Measurements from ENCODE around the gene C15orf62.
A peak's percentile ranks its signal among the peaks of the same experiment; 100 is the strongest.

The C15orf62 gene

DNA sequence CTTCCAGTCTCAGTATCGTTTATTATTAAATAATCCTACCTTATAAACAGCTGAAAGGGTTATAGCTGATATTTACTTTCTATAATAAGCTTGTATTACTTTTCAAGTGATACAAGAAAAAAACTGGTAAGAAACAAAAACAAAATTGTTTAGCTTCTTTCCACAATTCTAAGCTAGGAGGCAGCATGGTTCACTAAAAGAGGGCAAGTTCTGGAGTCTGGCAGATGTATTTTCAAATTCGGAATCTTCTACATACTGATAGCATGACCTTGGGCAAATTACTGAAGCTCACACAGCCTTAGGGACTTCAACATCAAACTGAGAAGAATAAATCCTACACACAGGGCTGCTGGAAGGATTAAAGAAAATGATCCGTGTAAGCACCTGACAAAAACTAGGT is 15.4 kb downstream of the C15orf62 start:
- no peak for DNase-seq

DNA sequence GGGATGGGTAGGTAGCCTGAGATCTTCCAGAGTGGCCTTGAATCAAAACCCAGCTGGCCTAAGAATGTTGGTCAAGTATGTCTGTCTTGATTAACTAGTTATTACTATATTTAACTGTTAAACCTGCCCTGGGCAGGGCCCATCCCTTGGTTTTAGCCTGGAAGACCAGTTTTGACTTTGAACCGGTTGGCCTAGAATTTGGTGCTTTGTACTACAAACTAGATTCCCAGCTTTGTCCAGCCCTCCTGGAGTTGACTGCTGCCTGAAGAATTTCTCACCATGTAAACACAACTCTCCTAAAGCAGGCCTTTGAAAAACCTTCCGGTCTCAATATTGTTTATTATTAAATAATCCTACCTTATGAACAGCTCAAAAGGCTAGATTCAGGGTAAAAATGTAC is 16.0 kb downstream of the C15orf62 start:
- no peak for DNase-seq

DNA sequence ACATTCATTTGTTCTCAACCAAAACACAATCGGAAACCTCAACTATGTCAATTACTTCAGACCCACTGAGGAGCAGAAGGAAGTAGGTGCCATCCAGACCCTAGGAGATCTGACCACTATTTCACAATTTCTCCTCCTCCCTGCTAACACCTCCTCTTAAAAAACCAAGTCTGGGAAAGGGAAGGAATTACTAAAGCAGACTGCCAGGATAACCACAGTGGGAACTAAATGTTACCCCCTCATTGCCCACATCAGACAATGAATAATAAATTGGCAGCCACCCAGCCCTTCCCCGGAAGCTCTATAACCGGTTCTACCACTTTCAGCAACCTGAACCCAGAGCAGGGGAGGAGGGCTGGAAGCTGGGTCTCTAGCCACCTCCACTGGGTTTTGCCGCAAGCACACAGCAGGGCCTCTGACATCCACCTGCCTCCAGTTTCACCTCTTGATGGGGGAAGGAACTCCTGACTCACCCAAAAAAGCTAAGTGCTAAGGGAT is 17.6 kb downstream of the C15orf62 start:
- DNase-seq: peak; percentile 50

DNA sequence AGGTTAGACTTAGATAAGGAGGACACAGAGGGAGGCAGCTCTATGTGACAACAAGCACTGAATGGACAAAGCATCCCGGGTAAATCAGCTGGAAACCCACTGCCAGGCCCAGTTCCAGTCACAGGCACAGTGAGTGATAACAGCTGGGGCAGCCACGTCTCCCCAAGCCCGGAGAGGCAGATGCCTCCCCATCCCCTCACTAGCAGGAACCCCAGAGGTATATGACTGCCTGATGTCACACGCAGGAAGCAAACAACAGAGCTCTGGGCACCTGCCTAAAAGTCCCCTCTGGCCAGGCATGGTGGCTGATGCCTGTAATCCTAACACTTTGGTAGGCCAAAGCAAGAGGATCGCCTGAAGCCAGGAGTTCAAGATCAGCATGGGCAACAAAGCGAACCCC is 18.2 kb downstream of the C15orf62 start:
- DNase-seq: no peak

DNA sequence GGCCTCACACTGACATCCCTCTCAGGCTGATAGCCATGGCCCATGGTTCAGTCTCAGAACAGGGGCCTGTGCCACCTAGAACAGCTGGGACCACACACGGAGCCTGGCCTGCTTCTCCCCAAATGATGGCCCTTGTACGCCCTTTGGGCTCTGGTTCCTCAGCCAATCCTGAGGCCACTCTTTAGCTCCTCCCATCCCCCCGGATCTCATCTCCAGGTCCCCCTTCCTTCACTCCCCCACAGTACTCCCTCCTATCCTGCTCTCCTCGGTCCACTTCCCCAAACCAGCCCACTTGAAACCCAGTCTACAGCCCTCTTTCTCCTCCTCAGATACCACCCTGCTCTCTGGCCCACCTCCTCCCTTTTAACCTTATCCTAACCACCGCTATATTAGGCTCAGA is 19.3 kb downstream of the C15orf62 start:
- no peak for DNase-seq

DNA sequence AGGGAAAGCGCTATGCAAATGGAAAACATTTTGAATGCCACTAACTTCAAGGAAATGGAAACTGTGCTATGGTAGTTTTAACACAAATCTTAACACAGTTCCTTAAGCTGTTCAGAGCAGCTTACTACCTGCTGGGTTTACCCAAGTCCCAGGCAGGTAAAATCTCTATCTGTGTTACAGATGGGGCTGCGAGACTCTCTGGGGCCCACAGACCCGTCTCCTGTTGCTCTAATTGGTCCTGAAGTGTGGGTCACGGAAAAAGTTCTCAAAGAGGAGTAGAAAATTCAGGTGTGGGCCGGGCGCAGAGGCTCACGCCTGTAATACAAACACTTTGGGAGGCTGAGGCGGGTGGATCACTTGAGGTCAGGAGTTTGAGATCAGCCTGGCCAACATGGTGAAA is 20.2 kb downstream of the C15orf62 start:
- no peak for DNase-seq

DNA sequence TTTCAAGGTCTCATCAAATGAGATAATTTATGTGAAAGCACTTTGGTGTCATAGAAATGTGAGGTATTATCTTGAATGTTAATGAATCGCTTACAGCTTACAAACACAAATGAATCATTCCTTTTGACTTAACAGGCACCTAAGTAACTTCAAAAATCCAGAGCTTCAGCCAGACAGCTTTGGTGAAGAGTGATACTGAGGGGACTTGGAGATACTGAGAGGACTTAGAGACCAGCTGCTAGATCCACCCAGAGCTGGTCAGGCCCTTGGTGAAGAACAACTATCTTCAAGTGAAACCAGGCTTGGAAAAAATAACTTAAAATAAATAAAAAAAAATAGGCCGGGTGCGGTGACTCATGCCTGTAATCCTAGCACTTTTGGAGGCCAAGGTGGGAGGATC is 20.9 kb downstream of the C15orf62 start:
- DNase-seq: no peak

DNA sequence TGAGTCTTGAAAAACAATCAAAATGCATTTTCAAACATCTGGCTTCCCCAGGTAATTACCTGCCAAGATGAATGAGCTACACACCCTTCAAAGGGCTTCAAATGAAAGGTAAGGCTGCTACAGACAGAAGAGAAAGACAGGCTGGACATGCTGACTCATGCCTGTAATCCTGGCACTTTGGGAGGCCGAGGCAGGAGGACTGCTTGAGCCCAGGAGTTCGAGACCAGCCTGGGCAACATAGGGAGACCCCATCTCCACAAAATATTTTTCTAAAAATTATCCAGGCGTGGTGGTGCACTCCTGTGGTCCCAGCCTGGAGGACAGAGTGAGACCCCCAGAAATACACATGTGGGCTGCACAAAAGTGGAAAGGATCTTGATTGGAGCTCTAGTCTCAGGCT is 22.6 kb downstream of the C15orf62 start:
- DNase-seq: no peak

DNA sequence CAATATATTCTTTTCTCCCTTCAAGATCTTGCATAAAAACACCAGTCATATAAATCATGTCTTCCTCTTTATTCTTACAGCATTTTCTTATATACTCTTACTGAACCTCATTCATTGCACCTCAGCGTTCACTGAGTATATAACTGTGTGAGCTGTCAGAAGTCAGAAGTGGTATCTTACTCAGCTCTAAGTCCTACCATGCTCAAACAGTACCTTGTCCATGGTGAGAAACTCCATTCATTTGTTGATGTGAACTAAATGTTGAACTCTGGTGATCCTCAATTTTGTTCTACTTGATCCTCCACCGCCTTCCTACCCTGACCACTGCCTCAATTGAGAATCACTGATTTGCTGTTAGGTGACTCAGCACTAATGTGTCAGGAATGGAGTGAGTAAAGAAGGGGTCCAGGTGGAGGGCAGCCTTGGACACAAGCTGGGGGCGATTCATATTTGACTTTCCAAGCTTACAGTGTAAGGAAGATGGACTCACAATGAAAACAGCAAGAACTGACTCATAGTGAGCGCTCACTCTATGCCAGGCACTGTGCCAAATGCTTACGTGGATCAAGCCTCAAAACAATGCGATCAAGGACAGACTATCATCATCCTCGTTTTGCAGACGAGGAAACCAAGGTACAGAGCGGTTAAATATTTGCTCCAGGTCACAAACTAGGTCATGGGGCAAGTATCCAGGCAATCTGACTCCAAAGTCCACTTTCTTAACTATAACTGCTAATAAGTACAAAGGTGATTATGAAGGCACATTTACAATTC is 23.6 kb downstream of the C15orf62 start:
- no peak for DNase-seq

DNA sequence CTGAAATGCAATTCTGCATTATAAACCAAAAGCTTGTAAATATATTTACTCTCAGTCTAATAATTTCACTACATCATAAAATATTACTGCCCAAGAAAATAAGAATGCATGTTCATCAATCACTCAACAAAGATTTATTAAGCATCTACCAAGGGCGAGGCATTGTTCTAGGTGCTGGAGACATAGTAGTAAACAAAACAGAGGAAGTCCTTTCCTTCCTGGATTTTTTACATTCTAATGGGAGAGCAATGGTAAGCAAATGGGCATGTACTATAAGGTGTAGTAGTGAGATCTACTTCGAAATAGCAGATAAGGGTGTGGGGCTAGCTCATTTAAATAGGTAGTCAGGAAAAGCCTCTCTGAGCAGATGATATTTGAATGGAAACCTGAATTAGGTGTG is 26.3 kb downstream of the C15orf62 start:
- no peak for DNase-seq

DNA sequence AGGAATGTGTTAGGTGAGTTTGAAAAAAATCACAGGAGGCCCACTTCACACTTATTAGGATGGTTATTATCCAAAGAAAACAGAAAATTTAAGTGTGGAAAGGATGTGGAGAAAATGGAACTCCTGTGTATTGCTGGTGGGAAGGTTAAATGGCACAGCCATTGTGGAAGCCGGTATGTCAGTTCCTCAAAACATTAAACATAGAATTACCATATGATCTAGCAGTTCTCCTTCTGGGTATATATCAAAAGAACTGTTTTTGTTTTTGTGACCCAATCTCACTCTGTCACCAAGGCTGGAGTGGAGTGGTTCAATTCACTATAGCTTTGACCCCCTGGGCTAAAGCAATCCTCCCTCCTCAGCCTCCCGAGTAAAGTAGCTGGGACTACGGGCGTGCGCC is 26.7 kb downstream of the C15orf62 start:
- no peak for DNase-seq

DNA sequence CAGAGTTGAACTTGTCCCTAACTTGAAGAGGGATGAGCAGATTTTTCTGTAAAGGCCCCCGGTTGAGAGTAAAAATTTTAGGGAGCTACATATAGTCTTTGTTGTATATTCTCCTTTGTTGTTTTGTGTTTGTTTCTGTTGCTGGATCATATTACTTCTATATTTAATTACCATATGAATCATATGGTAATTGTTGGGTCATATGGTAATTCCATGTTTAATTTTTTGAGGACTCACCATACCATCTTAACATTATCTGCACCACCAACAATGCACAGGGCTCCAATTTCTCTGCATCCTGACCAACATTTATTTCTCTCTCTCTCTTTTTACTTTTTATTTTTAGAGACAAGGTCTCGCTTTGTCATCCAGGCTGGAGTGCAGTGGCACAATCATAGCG is 29.7 kb downstream of the C15orf62 start:
- DNase-seq: no peak

DNA sequence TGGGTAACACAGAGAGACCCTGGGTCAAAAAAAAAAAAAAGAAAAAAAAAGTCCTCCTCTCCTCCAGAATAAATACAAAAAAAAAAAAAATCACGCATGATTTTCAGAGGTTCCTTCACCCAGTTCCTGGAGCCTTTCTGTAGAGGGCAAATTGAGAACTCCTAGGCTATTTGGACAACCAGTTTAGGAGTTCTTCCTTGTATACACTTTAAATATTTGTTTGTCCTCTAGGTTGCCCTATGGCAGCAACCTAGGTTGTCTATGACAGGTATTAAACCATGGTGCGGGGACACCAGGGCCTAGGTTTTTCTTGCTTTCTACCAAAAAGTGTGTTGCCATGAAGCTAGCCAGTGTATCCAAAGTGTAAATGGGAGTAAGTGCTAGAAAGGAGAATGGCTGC is 33.3 kb downstream of the C15orf62 start:
- no peak for DNase-seq

DNA sequence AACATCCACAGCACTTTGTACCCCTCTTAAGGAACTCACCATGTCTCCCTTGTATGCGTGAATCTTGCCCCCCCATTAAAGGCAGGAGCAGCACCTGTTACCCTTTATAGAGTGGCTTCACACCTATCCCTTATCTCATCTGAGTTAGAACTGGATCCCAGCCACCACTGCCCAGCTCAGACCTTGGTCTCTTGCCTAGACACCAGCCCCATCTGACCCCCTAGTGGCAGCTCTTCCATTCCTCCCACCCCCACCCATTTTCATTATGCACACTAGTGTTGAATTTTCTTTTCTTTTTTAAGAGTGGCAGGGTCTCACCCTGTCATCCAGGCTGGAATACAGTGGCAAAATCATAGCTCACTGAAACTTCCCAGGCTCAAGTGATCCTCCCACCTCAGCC is 33.9 kb downstream of the C15orf62 start:
- DNase-seq: no peak

DNA sequence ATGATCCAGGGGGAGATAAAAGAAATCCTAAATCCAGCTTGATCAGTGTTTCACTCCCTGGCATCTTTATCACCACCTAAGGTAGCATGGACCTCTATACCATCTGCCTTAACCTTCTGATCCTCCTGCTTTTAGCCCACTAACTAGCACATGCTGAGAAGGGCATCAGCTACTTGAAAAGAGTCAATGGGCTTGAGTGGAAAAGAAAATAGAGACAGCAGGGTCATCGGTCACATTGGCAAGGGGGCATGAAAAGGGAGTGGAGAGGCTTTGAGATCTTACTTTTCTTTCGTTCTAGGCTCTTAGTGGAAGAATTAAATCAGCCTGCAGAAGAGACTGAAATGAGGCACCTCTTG is 36.9 kb downstream of the C15orf62 start:
- no peak for DNase-seq

DNA sequence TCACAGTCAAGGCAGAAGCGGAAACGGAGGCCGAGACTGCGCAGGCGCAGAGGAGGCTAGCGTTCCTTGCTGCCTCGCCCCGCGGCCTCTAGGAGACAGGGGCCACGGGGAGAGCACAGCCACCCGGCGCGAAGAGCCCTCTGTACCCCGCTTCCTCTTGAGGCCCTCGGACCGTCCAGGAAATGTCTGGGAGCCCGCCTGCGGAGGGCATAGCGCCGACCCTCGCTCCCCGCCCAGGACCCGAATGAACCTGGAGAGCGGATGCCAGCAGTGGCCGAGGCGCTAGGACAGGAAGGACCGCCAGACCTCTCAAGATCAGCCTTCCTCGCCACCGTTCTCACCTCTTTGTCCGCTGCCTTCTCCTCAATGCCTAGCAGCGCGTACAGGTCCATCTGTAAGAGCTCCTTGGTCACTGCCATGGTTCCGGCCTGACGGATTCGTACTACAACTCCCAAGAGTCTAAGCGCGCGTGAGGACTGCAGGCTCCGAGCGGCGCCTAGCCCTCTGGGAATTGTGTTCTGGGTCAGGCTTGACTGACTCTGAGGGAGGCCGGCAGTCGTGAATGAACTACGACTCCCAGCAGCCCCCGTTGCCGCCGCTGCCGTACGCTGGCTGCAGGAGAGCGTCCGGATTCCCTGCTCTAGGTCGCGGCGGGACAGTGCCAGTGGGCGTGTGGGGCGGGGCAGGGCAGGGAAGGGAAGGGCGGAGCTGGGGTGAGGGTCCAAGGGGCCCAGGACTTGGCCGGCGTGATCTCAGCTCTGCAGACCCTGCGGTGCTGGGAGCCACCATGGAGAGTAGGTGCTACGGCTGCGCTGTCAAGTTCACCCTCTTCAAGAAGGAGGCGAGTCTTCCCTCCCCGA is 37.5 kb downstream of the C15orf62 start, which contains the start of the genes DNAJC17 and ZFYVE19:
DNAJC17 (minus strand) TSS at position 446 of the 860 bp plus-strand sequence; CDS start at position 419, 27 bp downstream.
ZFYVE19 (plus strand) TSS at position 62 of the 860 bp plus-strand sequence; CDS start at position 563, 501 bp downstream.
- peak; percentile 92 for DNase-seq

DNA sequence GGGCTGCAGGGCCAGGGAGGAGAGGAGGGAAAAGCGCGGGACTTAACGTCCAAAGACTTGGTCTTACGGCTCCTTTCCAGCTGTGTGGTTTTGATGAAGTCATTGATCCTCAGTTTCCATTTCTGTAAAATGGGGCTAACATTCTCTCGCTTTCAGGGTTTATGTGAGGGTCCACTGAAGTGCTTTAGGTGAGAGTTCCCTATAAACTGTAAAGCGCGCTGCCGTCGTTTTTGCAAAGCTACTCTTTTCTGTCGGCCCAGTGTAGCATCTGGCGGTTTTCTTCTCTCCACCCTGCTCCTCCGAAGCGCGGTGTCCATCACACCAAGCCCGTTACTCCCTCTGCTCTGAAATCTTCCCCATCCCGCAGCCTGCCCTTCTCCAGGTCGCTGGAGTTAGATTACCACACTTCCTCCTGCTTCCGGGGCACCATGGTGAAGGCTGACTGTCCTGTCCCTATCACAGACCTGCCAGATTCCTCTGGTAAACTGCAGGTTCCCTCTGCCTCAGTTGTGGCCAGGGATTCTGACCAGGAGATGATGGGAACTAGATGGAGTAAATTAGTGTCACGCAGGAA is 38.2 kb downstream of the C15orf62 start:
- no peak for DNase-seq

DNA sequence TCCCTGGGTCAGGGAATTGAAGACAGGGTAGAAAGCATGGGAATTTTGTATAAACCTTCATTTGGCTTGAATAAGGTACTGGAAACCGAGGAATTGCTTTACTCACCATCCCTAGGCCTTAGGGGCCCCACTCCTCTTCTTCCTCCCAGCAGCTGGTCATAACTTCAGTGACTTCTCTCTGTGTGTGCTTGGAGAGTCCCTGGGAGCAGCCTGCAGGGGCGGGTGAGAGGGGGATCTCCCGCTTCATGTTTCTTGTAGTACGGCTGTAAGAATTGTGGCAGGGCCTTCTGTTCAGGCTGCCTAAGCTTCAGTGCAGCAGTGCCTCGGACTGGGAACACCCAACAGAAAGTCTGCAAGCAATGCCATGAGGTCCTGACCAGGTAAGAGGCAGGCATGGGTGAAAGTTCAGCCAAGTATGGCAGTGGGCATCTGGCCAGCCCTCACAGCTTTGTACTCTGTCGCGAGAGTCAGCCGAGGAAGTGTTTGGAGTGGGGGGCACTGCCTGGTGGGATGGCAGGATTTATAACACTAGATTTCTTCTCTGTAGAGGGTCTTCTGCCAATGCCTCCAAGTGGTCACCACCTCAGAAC is 39.2 kb downstream of the C15orf62 start:
- no peak for DNase-seq

DNA sequence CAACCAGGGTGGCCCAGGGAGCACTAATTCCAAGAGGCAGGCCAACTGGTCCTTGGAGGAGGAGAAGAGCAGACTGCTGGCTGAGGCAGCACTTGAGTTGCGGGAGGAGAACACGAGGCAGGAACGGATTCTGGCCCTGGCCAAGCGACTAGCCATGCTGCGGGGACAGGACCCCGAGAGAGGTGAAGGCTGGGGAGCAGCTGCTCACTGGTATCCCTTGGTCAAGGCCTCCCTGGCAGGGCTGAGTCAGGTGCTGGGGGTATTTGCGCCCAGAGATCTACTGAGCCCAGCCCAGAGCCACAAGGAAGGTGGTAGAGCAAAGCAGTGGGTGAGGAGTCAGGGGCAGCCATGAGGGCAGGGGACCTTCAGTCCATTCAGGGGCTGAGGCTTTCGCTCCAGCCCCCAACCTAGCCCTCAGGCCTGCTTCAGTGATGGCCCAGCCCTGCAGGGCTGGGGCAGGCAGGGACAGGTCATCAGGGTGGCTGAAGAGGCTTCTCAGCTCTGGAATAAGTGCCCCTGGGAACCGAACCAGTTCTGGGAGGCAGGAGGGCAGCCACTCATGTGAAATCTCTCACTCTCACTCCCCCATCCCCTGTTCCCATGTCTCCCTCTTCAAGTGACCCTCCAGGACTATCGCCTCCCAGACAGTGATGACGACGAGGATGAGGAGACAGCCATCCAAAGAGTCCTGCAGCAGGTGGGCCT is 43.1 kb downstream of the C15orf62 start:
- no peak for DNase-seq

DNA sequence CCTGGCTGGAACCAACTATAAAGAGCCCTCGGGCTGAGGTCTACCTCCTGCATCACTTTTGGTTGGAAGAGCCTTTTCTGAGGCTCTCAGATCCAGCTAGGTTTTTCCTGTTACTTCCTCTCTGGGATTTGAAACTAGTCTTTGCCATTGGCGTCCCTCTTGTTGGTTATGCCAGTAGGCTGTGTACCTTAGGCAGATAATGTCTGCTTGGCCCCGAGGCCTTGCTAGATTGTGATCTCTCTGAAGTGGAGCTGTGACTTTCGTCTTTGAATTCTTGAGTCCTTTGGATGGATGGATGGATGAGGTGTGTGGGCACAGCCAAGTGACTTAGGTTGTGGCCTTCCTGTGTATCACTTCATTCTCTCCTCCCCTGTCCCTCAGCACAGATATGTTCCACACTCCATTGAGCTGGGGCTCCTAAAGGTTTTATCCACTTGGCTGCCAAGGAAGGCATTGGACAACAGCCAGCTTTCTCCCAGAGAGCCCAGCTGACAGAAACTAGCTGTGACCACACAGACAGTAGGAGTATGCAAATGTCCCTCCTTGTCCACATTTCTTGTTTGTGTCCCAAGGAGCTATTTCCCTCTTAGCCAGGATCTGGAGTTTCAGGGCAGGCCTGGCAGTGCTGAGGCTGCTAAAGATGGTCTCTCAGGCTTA is 45.4 kb downstream of the C15orf62 start:
- no peak for DNase-seq

DNA sequence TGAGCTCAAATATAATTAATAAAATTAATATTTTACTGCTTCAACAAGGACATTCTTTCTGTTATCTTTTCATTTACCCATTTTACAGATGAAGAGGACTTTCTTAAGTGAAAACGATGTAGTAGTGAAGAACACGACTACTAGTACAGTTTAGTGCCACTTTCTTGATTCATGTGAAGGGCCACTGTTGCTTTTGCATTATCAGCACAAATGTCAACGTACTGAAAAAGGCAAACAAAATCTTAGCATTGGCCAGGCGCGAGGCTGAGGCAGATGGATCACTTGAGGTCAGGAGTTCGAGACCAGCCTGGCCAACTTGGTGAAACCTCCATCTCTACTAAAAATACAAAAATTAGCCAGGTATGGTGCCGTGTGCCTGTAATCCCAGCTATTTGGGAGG is 49.3 kb downstream of the C15orf62 start:
- DNase-seq: no peak

DNA sequence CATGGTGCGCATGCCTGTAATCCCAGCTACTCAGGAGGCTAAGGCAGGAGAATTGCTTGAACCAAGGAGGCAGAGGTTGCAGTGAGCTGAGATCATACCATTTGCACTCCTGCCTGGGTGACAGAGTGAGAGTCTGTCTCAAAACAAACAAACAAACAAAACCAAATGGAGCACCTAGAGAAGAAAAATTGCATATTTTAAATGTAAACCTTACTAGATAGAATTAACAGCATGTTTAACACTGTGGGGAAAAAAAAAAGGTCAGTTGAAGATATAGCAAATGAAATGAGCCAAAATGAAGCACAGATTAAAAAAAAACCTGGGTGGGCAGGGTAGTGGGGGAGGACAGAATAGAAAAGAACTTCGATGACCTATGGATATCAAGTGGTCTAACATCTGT is 51.4 kb downstream of the C15orf62 start:
- no peak for DNase-seq
